ENCODE results near the gene GPS2. TPM values are rescaled to one million over a fixed set of nuclear protein-coding genes. Genes with fewer than 3 reads are reported as not detected.

GPS2 gene
- total and polyA plus RNA-seq, 2 of the 4 experiments (the other 2 are of a cell fraction): 36.2 to 50.9 TPM

- no peak for DNase-seq
- no TSS peak for BruUV-seq (replicated peaks)
- POLR2A ChIA-PET (ENCODE audit: unreplicated experiment): no interaction called here
- Histone ChIP-seq H3K36me3 (ENCODE audit: control insufficient read depth, insufficient read depth, low read length) (no peaks in the 10 kb centered on the region), H3K14ac (replicated peaks; ENCODE audit: low read depth, low read length) (no peak overlapping the region), H3K27me3 (ENCODE audit: control insufficient read depth, insufficient read depth, low read length) (peaks cover 40% of the 10 kb centered on the region), H3K18ac (ENCODE audit: low read depth, low read length) (no peak overlapping the region), H3K56ac (ENCODE audit: extremely low read depth, insufficient read depth, low read length) (no peak overlapping the region), H2BK15ac (ENCODE audit: low read depth, low read length) (no peak overlapping the region), H3K4me2 (ENCODE audit: low read depth, low read length) (no peak overlapping the region), H3K4me1 (ENCODE audit: control insufficient read depth, insufficient read depth, low read length) (peaks cover 2% of the 10 kb centered on the region; the same call in 1 of the 2 replicates), H3K4ac (ENCODE audit: low read depth, low read length) (no peak overlapping the region), H4K8ac (ENCODE audit: low read depth in 2 of 2, low read length in 2 of 2) (no peak overlapping the region), H4K20me1 (ENCODE audit: insufficient read depth, low read length) (no peaks in the 10 kb centered on the region), H4K5ac (ENCODE audit: low read depth, low read length) (no peak overlapping the region), H3K79me1 (ENCODE audit: low read depth in 1 of 2, low read length in 2 of 2) (no peaks in the 10 kb centered on the region), H2AFZ (replicated peaks; ENCODE audit: low read length, poor library complexity) (no peak overlapping the region), H3K4me3 (ENCODE audit: insufficient read depth, low read depth, low read length) (no peak overlapping the region), H3K9ac (ENCODE audit: low read depth, low read length) (no peak overlapping the region), H2AK5ac (ENCODE audit: low read depth, low read length) (no peak overlapping the region), H2BK5ac (ENCODE audit: low read depth, low read length, poor library complexity, severe bottlenecking) (no peak overlapping the region), H2BK120ac (ENCODE audit: low read depth, low read length) (no peak overlapping the region), H2AK9ac (replicated peaks; ENCODE audit: low read depth, low read length, poor library complexity) (no peak overlapping the region), H4K91ac (ENCODE audit: insufficient read depth, low read depth, low read length) (no peak overlapping the region), H3K27ac (ENCODE audit: insufficient read depth, low read length) (no peak overlapping the region), H3K23ac (ENCODE audit: low read depth, low read length) (peak overlapping the region; percentile 24; the same call in 1 of the 2 replicates), H2BK20ac (ENCODE audit: low read depth, low read length) (no peak overlapping the region), H3K9me1 (ENCODE audit: insufficient read depth, low read length) (no peaks in the 10 kb centered on the region), H3K9me3 (ENCODE audit: control insufficient read depth, insufficient read depth, low read length) (no peaks in the 10 kb centered on the region)
- no CpG with 5 or more reads among the region's 6 CpGs for WGBS, 2 experiments (ENCODE audit: extremely low coverage in 2 of 2, insufficient read length in 1 of 2)
- dilution Hi-C loops (cut with HindIII; ENCODE audit: low sequenced_read_pairs, unreplicated experiment) (no loop called here), in situ Hi-C loops (cut with MboI; ENCODE audit: low sequenced_read_pairs) (no loop called here), intact Hi-C loops (cut with micrococcal nuclease) (no loop called here)
- no peak for TF ChIP-seq RCOR1 (IDR thresholded peaks at IDR 0.05; ENCODE audit: insufficient replicate concordance, low read length)
- no peak for TF ChIP-seq RAD21 (IDR thresholded peaks at IDR 0.05; ENCODE audit: low read length)
- CTCF ChIA-PET: interaction anchor here (2.7 kb wide), 1 partner anchor 14 kb away, joined by 17 read pairs; no protein-coding TSS in a partner anchor
- ATAC-seq (ENCODE audit: low read depth): no peak
Measured at GRCh38 chr17:7282752-7283321, 32.3 kb downstream of the GPS2 start.

All from IMR-90 (cell line).